ENCODE results near the gene ZSCAN10.

The ZSCAN10 gene

GRCh38 chr16:3137267-3137666 lies 38.2 kb upstream of the ZSCAN10 start:
- Histone ChIP-seq H3K27me3 (replicated peaks; ENCODE audit: insufficient read depth, low read length) (no peaks in the 10 kb centered on the region), H3K9me2 (replicated peaks; ENCODE audit: insufficient read depth, low read length) (no peaks in the 10 kb centered on the region), H3K27ac (ENCODE audit: low read length) (no peak overlapping the region), H3K9ac (ENCODE audit: low read length) (no peak overlapping the region), H4K20me1 (ENCODE audit: insufficient read depth, low read length) (no peaks in the 10 kb centered on the region), H3K9me3 (replicated peaks; ENCODE audit: insufficient read depth, low read length) (no peaks in the 10 kb centered on the region), H3K36me3 (replicated peaks; ENCODE audit: insufficient read depth, low read length) (no peaks in the 10 kb centered on the region), H3K4me3 (ENCODE audit: low read length) (no peak overlapping the region), H3K4me2 (ENCODE audit: low read depth, low read length) (no peak overlapping the region), H2AFZ (ENCODE audit: low read length) (no peak overlapping the region), H3K79me2 (ENCODE audit: low read length) (peaks cover 21% of the 10 kb centered on the region), H3F3A (ENCODE audit: insufficient read depth, low read length) (peaks cover 4% of the 10 kb centered on the region), H3K4me1 (ENCODE audit: low read length) (peaks cover 2% of the 10 kb centered on the region; the same call in 1 of the 2 replicates)
- DNase-seq: no peak
- no peak for TF ChIP-seq EZH2phosphoT487 (IDR thresholded peaks at IDR 0.05; ENCODE audit: low read length)
- TF ChIP-seq, protein P1, sequence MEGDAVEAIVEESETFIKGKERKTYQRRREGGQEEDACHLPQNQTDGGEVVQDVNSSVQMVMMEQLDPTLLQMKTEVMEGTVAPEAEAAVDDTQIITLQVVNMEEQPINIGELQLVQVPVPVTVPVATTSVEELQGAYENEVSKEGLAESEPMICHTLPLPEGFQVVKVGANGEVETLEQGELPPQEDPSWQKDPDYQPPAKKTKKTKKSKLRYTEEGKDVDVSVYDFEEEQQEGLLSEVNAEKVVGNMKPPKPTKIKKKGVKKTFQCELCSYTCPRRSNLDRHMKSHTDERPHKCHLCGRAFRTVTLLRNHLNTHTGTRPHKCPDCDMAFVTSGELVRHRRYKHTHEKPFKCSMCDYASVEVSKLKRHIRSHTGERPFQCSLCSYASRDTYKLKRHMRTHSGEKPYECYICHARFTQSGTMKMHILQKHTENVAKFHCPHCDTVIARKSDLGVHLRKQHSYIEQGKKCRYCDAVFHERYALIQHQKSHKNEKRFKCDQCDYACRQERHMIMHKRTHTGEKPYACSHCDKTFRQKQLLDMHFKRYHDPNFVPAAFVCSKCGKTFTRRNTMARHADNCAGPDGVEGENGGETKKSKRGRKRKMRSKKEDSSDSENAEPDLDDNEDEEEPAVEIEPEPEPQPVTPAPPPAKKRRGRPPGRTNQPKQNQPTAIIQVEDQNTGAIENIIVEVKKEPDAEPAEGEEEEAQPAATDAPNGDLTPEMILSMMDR (IDR thresholded peaks at IDR 0.05; ENCODE audit: low read length): no peak
- no peak for TF ChIP-seq EZH2 (optimal IDR thresholded peaks at IDR 0.05; ENCODE audit: low read depth, low read length)

DNA sequence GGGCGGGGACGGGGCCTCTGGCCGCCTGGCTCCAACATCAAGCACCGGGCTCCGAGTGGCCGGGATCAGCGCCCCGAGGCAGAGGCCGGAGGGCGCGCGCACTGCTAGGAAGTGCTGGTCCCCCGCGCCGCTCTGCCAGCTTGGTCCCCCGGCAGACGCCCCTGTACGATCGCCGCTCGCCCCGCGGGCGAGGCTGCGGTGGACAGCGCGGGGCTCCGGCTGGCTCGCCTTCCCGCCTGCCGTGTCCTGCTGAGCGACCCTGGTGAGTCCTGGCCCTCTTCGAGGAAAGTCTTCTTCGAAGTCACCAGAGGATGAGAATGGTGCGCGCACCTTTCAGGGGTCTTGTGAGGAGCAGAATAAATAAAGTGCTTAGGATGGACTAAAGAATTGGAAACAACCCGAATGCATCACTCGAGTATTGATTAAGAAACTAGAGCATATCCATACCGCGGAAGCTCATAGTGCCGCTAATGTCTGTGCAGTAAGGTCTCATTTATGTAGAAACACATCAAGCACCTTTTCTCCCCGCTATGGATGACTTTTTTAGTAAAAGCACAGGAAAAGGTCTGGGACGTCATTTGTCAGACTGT lies 36.1 kb upstream of the ZSCAN10 start:
- H3K79me2 ChIP-seq (ENCODE audit: low read length): peaks cover 21% of the 10 kb centered on the region
- no peaks in the 10 kb centered on the region; the same call in 1 of the 2 replicates for H3K36me3 ChIP-seq (replicated peaks; ENCODE audit: insufficient read depth, low read length)
- peak overlapping the region; percentile 81 for H3K4me3 ChIP-seq (ENCODE audit: low read length)
- peaks cover 2% of the 10 kb centered on the region; the same call in 1 of the 2 replicates for H3K4me1 ChIP-seq (ENCODE audit: low read length)
- H3K27me3 ChIP-seq (replicated peaks; ENCODE audit: insufficient read depth, low read length): no peaks in the 10 kb centered on the region
- no peak for TF ChIP-seq EZH2phosphoT487 (IDR thresholded peaks at IDR 0.05; ENCODE audit: low read length)
- TF ChIP-seq, protein P1 (IDR thresholded peaks at IDR 0.05; ENCODE audit: low read length): no peak
- no peak for TF ChIP-seq EZH2 (optimal IDR thresholded peaks at IDR 0.05; ENCODE audit: low read depth, low read length)
- H4K20me1 ChIP-seq (ENCODE audit: insufficient read depth, low read length): no peaks in the 10 kb centered on the region
- DNase-seq: no peak
- H3K9ac ChIP-seq (ENCODE audit: low read length): peak overlapping the region; percentile 76
- H3K4me2 ChIP-seq (ENCODE audit: low read depth, low read length): peak overlapping the region; percentile 84
- H3K27ac ChIP-seq (ENCODE audit: low read length): peak overlapping the region; percentile 54; the same call in 1 of the 2 replicates
- H2AFZ ChIP-seq (ENCODE audit: low read length): peak overlapping the region; percentile 86
- peaks cover 6% of the 10 kb centered on the region for H3F3A ChIP-seq (ENCODE audit: insufficient read depth, low read length)
- no peaks in the 10 kb centered on the region for H3K9me3 ChIP-seq (replicated peaks; ENCODE audit: insufficient read depth, low read length)
- no peaks in the 10 kb centered on the region for H3K9me2 ChIP-seq (replicated peaks; ENCODE audit: insufficient read depth, low read length)

GRCh38 chr16:3134338-3135125 lies 35.4 kb upstream of the ZSCAN10 start, which contains the start of gene ZNF213:
Gene ZNF213 (plus strand): TSS chr16:3135029. CDS start chr16:3137281, 2,252 bp downstream.
- Histone ChIP-seq H4K20me1 (ENCODE audit: insufficient read depth, low read length) (no peaks in the 10 kb centered on the region), H3K4me2 (ENCODE audit: low read depth, low read length) (peak within 1 kb of the TSS; percentile 84), H3K36me3 (replicated peaks; ENCODE audit: insufficient read depth, low read length) (no peaks in the 10 kb centered on the region; the same call in 1 of the 2 replicates), H3K9ac (ENCODE audit: low read length) (peak within 1 kb of the TSS; percentile 88), H2AFZ (ENCODE audit: low read length) (peak within 1 kb of the TSS; percentile 86), H3K27me3 (replicated peaks; ENCODE audit: insufficient read depth, low read length) (no peaks in the 10 kb centered on the region), H3K4me1 (ENCODE audit: low read length) (peaks cover 2% of the 10 kb centered on the region), H3K9me2 (replicated peaks; ENCODE audit: insufficient read depth, low read length) (no peaks in the 10 kb centered on the region), H3K9me3 (replicated peaks; ENCODE audit: insufficient read depth, low read length) (no peaks in the 10 kb centered on the region), H3K27ac (ENCODE audit: low read length) (peak within 1 kb of the TSS; percentile 70), H3K79me2 (ENCODE audit: low read length) (peaks cover 21% of the 10 kb centered on the region), H3F3A (ENCODE audit: insufficient read depth, low read length) (peaks cover 13% of the 10 kb centered on the region), H3K4me3 (ENCODE audit: low read length) (peak within 1 kb of the TSS; percentile 81)
- peak; percentile 99 for DNase-seq
- TF ChIP-seq, protein P1 (IDR thresholded peaks at IDR 0.05; ENCODE audit: low read length): no peak
- TF ChIP-seq EZH2phosphoT487 (IDR thresholded peaks at IDR 0.05; ENCODE audit: low read length): no peak
- no peak for TF ChIP-seq EZH2 (optimal IDR thresholded peaks at IDR 0.05; ENCODE audit: low read depth, low read length)

All from MM.1S (cell line).